Stimulated activated CD4-positive, alpha-beta T cell treated with anti-CD3 and anti-CD28 coated beads, TNF-alpha, amount 100 ng/mL, for 1 hour (primary cell): Measurements from ENCODE around the gene GABBR2.

Source experiments
- DNase-seq, 3 donors: peaks; one replicate each; pipeline ENCODE4 v3.0.0-alpha.2; 2020; ENCODE audit warnings: low read depth in 3 of 3, low spot score in 1 of 3

GABBR2 gene

DNA sequence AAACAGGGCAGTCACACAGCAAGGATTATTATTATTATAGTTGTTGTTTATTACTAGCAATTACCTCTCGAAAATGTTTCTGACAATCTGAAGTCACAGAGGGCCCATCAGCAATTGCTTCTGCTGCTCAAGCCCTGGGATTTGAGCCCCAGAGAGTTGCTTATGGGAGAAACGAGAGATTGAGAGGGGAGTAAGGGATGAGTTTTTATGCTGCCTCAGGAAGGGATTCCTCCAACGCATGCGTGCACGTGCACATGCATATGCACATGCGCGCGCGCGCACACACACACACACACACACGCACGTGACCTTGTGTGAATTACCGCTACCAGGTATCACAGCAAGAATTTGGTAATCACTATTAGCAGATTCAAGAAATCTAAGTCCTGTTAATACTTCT is 264.1 kb downstream of the GABBR2 start:
- no peak for DNase-seq

- DNase-seq: no peak
Observed at GRCh38 chr9:98442541-98442940, 266.2 kb downstream of the GABBR2 start.

GRCh38 chr9:98442114-98442513 is 266.6 kb downstream of the GABBR2 start:
- no peak for DNase-seq

- no peak for DNase-seq
Observed at GRCh38 chr9:98438666-98439065, 270.1 kb downstream of the GABBR2 start.

DNA sequence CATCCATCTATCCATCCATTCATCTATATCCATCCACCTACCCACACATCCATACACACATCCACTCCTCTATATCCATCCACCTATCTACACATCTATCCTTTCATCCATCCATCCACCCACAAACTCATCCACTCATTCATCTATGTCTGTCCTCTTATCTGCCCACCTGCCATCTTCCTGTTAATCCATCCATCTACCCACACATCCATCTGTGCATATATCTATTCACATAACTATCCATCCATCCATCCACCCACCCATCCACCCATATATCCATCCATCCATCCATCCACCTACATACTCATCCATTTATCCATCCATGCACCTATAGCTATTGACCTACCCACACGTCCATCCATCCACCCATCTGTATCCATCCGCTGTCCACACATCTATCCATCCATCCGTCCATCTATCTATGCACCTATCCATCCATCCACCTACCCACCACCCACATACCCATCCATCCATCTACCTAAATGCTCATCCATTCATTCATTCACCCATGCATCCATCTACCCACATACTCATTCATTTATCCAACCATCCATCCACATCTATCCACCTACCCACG is 271.2 kb downstream of the GABBR2 start:
- no peak for DNase-seq

DNA sequence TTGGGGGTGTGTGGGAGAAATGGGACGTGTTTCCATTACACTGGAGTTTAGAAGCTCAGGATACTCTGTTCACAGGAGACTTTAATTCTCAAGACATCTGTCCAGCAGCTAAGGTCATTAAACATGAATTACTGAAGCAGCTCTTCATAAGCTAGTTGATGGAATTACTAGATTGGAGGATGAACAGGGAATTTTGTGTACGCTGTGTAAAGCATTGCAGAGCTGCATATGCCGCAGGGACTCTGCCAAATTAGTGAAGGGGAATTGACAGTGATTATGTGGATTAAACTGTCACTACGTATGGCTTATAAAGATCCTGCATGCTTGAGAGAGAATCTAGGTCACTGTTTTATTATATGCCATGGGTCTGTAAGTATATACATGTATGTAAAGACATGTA is 275.8 kb downstream of the GABBR2 start:
- DNase-seq: no peak

- DNase-seq: no peak
Observed at GRCh38 chr9:98432134-98432533, 276.6 kb downstream of the GABBR2 start.

- DNase-seq: no peak
Observed at GRCh38 chr9:98430535-98431292, 278.0 kb downstream of the GABBR2 start.

DNA sequence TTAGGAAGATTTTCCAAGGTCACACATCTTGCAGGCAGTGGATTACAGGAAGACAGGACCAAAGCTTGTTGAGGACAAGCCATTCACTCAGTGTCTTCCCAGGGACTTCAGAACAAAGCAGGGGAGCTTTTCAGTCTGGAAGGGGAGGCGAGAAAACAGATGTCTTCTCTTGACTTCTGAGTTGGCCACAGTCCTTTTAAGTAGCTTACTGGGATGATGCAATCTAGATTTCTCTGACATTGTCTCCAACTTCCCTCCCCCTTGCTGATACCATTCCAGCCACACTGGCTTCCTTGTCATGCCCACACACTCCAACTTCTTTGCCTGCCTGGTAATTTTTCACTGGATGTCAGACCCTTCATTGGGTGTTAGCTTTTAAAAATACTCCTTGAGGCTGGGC is 279.1 kb downstream of the GABBR2 start:
- DNase-seq: no peak

- no peak for DNase-seq
Observed at GRCh38 chr9:98428454-98428853, 280.3 kb downstream of the GABBR2 start.

DNA sequence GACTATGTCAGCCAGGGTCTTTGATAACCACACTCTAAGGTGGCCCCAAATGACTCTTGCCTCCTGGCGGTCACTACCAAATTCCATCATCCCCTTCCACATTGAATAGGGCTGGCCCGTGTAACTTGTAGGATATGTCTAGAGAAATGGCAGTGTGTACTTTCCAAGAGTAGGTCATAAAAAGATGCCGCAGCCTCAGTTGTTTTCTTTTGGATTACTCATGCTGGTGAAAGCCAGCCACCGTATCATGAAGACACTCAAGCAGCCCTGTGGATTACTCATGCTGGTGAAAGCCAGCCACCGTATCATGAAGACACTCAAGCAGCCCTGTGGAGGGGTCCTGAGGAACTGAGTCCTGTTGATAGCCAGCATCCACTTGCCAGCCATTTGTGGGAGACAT is 281.2 kb downstream of the GABBR2 start:
- no peak for DNase-seq

DNA sequence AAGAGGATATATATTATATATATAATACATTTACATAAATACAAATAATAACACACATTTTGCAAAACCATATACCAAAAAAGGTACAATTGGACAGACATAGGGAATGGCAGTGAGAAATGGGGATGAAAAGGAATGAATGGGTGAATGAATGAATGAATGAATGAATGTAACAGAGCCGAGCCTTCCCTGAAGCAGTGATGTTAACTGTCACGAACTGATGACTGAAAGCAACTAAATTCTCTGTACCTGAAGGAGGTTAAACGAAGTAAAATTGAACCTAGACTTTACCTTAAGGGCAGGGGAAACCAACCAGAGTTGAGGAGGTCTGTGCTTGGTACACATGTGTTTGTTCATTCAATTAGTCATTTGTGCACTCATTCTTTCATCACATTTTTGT is 283.7 kb downstream of the GABBR2 start:
- DNase-seq: no peak

- DNase-seq: no peak
Observed at GRCh38 chr9:98419260-98419603, 289.5 kb downstream of the GABBR2 start.

DNA sequence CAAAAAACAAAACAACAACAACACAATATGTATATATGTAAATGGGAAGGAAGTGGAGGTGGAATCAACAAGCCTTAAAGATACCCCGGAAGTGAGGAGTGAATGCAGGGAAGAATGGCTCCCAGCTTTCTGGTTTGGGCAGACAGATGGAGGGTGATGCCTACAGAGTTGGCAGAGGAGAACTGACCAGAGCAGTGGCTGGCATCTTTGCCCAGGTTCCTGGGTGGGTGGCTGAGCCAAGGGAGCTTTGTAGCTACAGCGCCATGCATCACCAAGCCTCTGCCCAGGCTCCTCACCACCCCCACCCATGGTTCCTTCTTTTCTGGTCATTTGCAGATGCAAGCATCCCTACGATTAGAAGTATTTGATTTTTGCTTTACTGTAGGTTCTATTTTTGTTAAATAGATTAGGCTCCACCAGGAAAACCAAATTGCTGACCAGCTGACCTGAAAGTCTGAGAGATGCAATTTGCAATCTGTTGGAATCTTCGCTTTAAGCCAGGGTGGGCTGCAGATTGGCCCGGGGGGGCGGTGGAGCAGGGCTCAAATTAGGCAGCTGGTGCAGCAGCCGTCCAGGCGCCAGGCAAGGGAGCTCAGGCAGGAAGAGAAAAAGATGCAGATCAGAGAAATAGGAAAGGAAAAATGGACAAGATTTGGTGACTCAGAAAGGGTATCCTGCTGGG is 290.0 kb downstream of the GABBR2 start:
- no peak for DNase-seq

- DNase-seq: no peak
Observed at GRCh38 chr9:98416294-98417248, 292.2 kb downstream of the GABBR2 start.

- no peak for DNase-seq
Observed at GRCh38 chr9:98415782-98416181, 293.0 kb downstream of the GABBR2 start.

GRCh38 chr9:98413084-98413483 is 295.7 kb downstream of the GABBR2 start:
- DNase-seq: no peak

- DNase-seq: no peak
Observed at GRCh38 chr9:98412101-98412842, 296.5 kb downstream of the GABBR2 start.

DNA sequence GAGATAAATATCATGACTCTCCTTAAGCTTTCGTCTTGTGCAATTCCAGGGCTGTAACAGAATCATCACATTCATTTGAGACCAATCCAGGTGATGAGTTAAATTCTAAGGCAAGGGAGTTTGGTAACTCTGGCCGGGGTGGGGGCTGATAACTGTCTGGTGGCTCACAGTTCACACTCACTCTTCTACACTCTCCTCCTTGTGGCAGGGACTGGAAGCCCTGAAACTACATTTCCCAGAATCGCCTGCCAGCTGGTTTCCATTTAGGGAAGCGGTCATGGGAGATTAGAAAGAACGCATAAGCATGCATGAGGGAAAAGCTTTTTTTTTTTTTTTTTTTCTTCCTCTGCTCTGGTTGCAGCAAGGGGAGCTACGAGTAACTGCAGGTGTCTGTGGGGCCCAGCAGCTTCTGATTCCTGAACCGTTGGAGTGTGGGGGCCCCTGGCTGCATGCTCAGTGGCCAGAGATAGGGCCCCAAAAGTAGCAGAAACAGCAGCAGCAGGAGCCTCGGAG is 298.5 kb downstream of the GABBR2 start:
- DNase-seq: no peak

GRCh38 chr9:98409719-98410118 is 299.0 kb downstream of the GABBR2 start:
- DNase-seq: no peak

DNA sequence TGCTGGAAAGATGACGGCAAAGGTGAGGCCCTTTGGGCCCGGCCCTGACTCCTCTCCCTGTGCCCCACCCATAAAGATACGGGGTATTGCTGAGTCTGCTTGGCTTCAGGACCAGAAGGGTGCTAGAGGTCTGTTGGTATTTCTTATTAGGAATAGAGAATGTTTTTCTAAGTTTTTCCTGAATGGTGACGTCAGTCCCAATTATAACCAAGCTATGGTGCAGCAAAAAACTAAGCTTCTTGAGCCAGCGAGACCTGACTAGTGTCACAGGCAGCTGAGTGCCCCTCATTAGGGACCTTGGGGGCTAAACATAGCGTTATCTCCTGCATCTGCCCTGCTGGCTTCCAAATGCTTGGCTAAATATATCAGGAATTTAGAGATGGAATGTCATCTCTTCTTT is 302.3 kb downstream of the GABBR2 start:
- DNase-seq: no peak
